ENCODE data around the gene NHS. TPM values are rescaled to one million over a fixed set of nuclear protein-coding genes. Genes with fewer than 3 reads are reported as not detected.

Gene NHS
- total RNA-seq, 4 donors from 2014 or later, result 4.6 to 9.9 (median 7.2) TPM

GRCh38 chrX:17553469-17553868 is 178.5 kb downstream of the NHS start:
- Histone ChIP-seq H3K36me3 (no peaks in the 10 kb centered on the region), H3K9me3 (no peaks in the 10 kb centered on the region), H3K4me3 (no peak overlapping the region), H3K4me1 (peaks cover 7% of the 10 kb centered on the region), H3K27me3 (no peaks in the 10 kb centered on the region), H3K27ac (no peak overlapping the region)
- 46% methylated on average over 6 of the region's 6 CpGs for WGBS
- TF ChIP-seq POLR2AphosphoS5 (IDR thresholded peaks at IDR 0.05), result no peak
- TF ChIP-seq CTCF (IDR thresholded peaks at IDR 0.05), result no peak
- no peak for TF ChIP-seq POLR2A (IDR thresholded peaks at IDR 0.05)
- no peak for TF ChIP-seq EP300 (IDR thresholded peaks at IDR 0.05)
- no peak for DNase-seq (ENCODE audit: low spot score in 2 of 2)

- WGBS, result 82% methylated on average over 5 of the region's 6 CpGs
- no peak for DNase-seq (ENCODE audit: low spot score in 2 of 2)
- H3K4me1 ChIP-seq, result peaks cover 7% of the 10 kb centered on the region
- no peaks in the 10 kb centered on the region for H3K27me3 ChIP-seq
- no peak overlapping the region for H3K27ac ChIP-seq
- no peak for TF ChIP-seq POLR2A (IDR thresholded peaks at IDR 0.05)
- no peak for TF ChIP-seq EP300 (IDR thresholded peaks at IDR 0.05)
- H3K9me3 ChIP-seq, result no peaks in the 10 kb centered on the region
- H3K4me3 ChIP-seq, result no peak overlapping the region
- H3K36me3 ChIP-seq, result no peaks in the 10 kb centered on the region
Measured at GRCh38 chrX:17553961-17554482, 179.0 kb downstream of the NHS start.

GRCh38 chrX:17554914-17555313 is 179.9 kb downstream of the NHS start:
- no peak for DNase-seq (ENCODE audit: low spot score in 2 of 2)
- TF ChIP-seq POLR2AphosphoS5 (IDR thresholded peaks at IDR 0.05), result no peak
- no peak for TF ChIP-seq EP300 (IDR thresholded peaks at IDR 0.05)
- no peak for TF ChIP-seq CTCF (IDR thresholded peaks at IDR 0.05)
- TF ChIP-seq POLR2A (IDR thresholded peaks at IDR 0.05), result no peak
- H3K27ac ChIP-seq, result no peak overlapping the region

GRCh38 chrX:17555846-17556245 is 180.8 kb downstream of the NHS start:
- Histone ChIP-seq H3K9me3 (no peaks in the 10 kb centered on the region), H3K27ac (no peak overlapping the region), H3K27me3 (no peaks in the 10 kb centered on the region), H3K4me1 (peaks cover 18% of the 10 kb centered on the region), H3K36me3 (no peaks in the 10 kb centered on the region), H3K4me3 (no peak overlapping the region)
- 68% methylated on average over 2 of the region's 2 CpGs for WGBS
- TF ChIP-seq POLR2AphosphoS5 (IDR thresholded peaks at IDR 0.05) (no peak), POLR2A (IDR thresholded peaks at IDR 0.05) (no peak), CTCF (IDR thresholded peaks at IDR 0.05) (no peak), EP300 (IDR thresholded peaks at IDR 0.05) (no peak)
- DNase-seq (ENCODE audit: low spot score in 2 of 2), result no peak

More at GRCh38 chrX:17554914-17555313, 179.9 kb downstream of the NHS start:
- H3K27me3 ChIP-seq, result no peaks in the 10 kb centered on the region
- H3K4me1 ChIP-seq, result peaks cover 10% of the 10 kb centered on the region
- H3K9me3 ChIP-seq, result no peaks in the 10 kb centered on the region
- 65% methylated on average over 5 of the region's 5 CpGs for WGBS
- H3K4me3 ChIP-seq, result no peak overlapping the region
- H3K36me3 ChIP-seq, result no peaks in the 10 kb centered on the region

GRCh38 chrX:17559728-17560379 is 184.9 kb downstream of the NHS start:
- H3K27ac ChIP-seq, result no peak overlapping the region
- 30% methylated on average over 8 of the region's 8 CpGs for WGBS
- H3K27me3 ChIP-seq, result no peaks in the 10 kb centered on the region
- peaks cover 11% of the 10 kb centered on the region for H3K4me1 ChIP-seq
- no peak for TF ChIP-seq POLR2AphosphoS5 (IDR thresholded peaks at IDR 0.05)
- no peak for TF ChIP-seq POLR2A (IDR thresholded peaks at IDR 0.05)
- no peak for TF ChIP-seq CTCF (IDR thresholded peaks at IDR 0.05)
- no peak for TF ChIP-seq EP300 (IDR thresholded peaks at IDR 0.05)
- H3K4me3 ChIP-seq, result no peak overlapping the region
- no peaks in the 10 kb centered on the region for H3K9me3 ChIP-seq
- H3K36me3 ChIP-seq, result no peaks in the 10 kb centered on the region
- no peak for DNase-seq (ENCODE audit: low spot score in 2 of 2)
